SK-N-MC (cell line): ENCODE results near the gene TPSB2.

Experiments used
- EZH2 ChIP-seq: fragments of 200-600 bp; sonication (generic); IDR thresholded peaks from one replicate; pipeline ENCODE4 v1.6.1; 2017; ENCODE audit warnings: antibody characterized with exemption
- FOXP2 ChIP-seq: optimal IDR thresholded peaks from 2 replicates; pipeline ENCODE3; 2011; ENCODE audit warnings: mild to moderate bottlenecking, moderate library complexity; ENCODE audit not compliant: insufficient read depth; ENCODE audit errors: extremely low read length, control extremely low read depth
- POLR2AphosphoS5 ChIP-seq: IDR thresholded peaks from 2 replicates; pipeline ENCODE4 v1.6.1; 2012; ENCODE audit warnings: mild to moderate bottlenecking, low read depth, low read length, borderline replicate concordance

GRCh38 chr16:1277617-1278282, 47.8 kb upstream of the TPSB2 start:
- TF ChIP-seq POLR2AphosphoS5 (no peak), EZH2 (no peak), FOXP2 (no peak)
